Skeletal muscle tissue (tissue), 4 donors: ENCODE measurements around the gene CYP19A1. TPM values are rescaled to one million over a fixed set of nuclear protein-coding genes. Genes with fewer than 3 reads are reported as not detected.
"Not testable (repeated sequence)": the region's sequence is repeated elsewhere in the genome, so short reads cannot be mapped to it uniquely, and the experiment has no call there.

Experiments used
- H3K27ac ChIP-seq: one replicate; pipeline ENCODE4 v1.7.0; 2013; ENCODE audit warnings: mild to moderate bottlenecking, low read depth, low read length, inconsistent platforms
- H3K27me3 ChIP-seq, 3 donors: one replicate each; pipeline ENCODE4 v1.7.0; 2013; ENCODE audit warnings: low read length in 3 of 3; ENCODE audit not compliant: control insufficient read depth in 3 of 3, insufficient read depth in 3 of 3
- H3K36me3 ChIP-seq, 3 donors: one replicate each; pipeline ENCODE4 v1.7.0; 2013; ENCODE audit warnings: low read length in 3 of 3; ENCODE audit not compliant: control insufficient read depth in 3 of 3, insufficient read depth in 3 of 3
- H3K4me1 ChIP-seq, 3 donors: one replicate each; pipeline ENCODE4 v1.7.0; 2013; ENCODE audit warnings: low read length in 3 of 3, mild to moderate bottlenecking in 3 of 3; ENCODE audit not compliant: control insufficient read depth in 3 of 3, insufficient read depth in 3 of 3
- H3K4me3 ChIP-seq, 3 donors: one replicate each; pipeline ENCODE4 v1.7.0; 2013; ENCODE audit warnings: low read length in 3 of 3
- H3K9ac ChIP-seq, 3 donors: one replicate each; pipeline ENCODE4 v1.7.0; 2013; ENCODE audit warnings: low read length in 3 of 3, mild to moderate bottlenecking in 3 of 3, moderate library complexity in 2 of 3, low read depth in 1 of 3
- H3K9me3 ChIP-seq, 3 donors: one replicate each; pipeline ENCODE4 v1.7.0; 2013; ENCODE audit warnings: low read length in 3 of 3; ENCODE audit not compliant: control insufficient read depth in 3 of 3
- total RNA-seq: library from RNA; depleted of rRNA; stranded (reverse); fragments of >200 nt; gene quantifications from one replicate; pipeline ENCODE4 v1.2.3, GENCODE V29; 2014
- donor health status: Osteomylitis.

CYP19A1 gene
- total RNA-seq, 1 donor from 2014 or later: 0.52 TPM

- H3K4me1 ChIP-seq: peaks cover 25 to 27% (median 26%) of the 10 kb centered on the region in 3 donors
These were observed 144.9 kb downstream of the CYP19A1 start for GRCh38 chr15:51193526-51193925.

GRCh38 chr15:51192521-51193280 lies 145.7 kb downstream of the CYP19A1 start:
- Histone ChIP-seq H3K4me3 (no peak overlapping the region), H3K9me3 (no peaks in the 10 kb centered on the region), H3K27me3 (peaks cover 0 to 4% (median 0%) of the 10 kb centered on the region in 3 donors), H3K4me1 (peaks cover 25 to 27% (median 26%) of the 10 kb centered on the region in 3 donors), H3K9ac (peak overlapping the region in 1 of 3 donors; percentile 35), H3K27ac (peak overlapping the region; percentile 37), H3K36me3 (no peaks in the 10 kb centered on the region)

More at GRCh38 chr15:51193526-51193925, 144.9 kb downstream of the CYP19A1 start:
- Histone ChIP-seq H3K4me3 (no peak overlapping the region), H3K9ac (no peak overlapping the region), H3K36me3 (no peaks in the 10 kb centered on the region), H3K27me3 (peaks cover 0 to 4% (median 0%) of the 10 kb centered on the region in 3 donors), H3K27ac (peak overlapping the region; percentile 37), H3K9me3 (no peaks in the 10 kb centered on the region)

GRCh38 chr15:51191766-51192165 lies 146.6 kb downstream of the CYP19A1 start:
- peaks cover 25 to 28% (median 27%) of the 10 kb centered on the region in 3 donors for H3K4me1 ChIP-seq

GRCh38 chr15:51191072-51191670 lies 147.2 kb downstream of the CYP19A1 start:
- H3K9ac ChIP-seq: peak overlapping the region; percentile 70 to 76 (median 72)
- H3K4me1 ChIP-seq: peaks cover 25 to 30% (median 29%) of the 10 kb centered on the region in 3 donors

More at GRCh38 chr15:51191766-51192165, 146.6 kb downstream of the CYP19A1 start:
- H3K27ac ChIP-seq: peak overlapping the region; percentile 94
- no peaks in the 10 kb centered on the region for H3K36me3 ChIP-seq
- peaks cover 0 to 4% (median 0%) of the 10 kb centered on the region in 3 donors for H3K27me3 ChIP-seq
- no peaks in the 10 kb centered on the region for H3K9me3 ChIP-seq
- peak overlapping the region; percentile 70 to 76 (median 72) for H3K9ac ChIP-seq
- H3K4me3 ChIP-seq: peak overlapping the region; percentile 52 to 64 (median 63)

GRCh38 chr15:51190424-51191068 lies 147.8 kb downstream of the CYP19A1 start:
- Histone ChIP-seq H3K4me1 (peaks cover 25 to 31% (median 29%) of the 10 kb centered on the region in 3 donors), H3K27me3 (no peaks in the 10 kb centered on the region), H3K36me3 (no peaks in the 10 kb centered on the region), H3K9ac (peak overlapping the region in 1 of 3 donors; percentile 76), H3K9me3 (no peaks in the 10 kb centered on the region), H3K27ac (peak overlapping the region; percentile 94), H3K4me3 (peak overlapping the region in 1 of 3 donors; percentile 63)

More at GRCh38 chr15:51191072-51191670, 147.2 kb downstream of the CYP19A1 start:
- peak overlapping the region; percentile 52 to 64 (median 63) for H3K4me3 ChIP-seq
- no peaks in the 10 kb centered on the region for H3K9me3 ChIP-seq
- no peaks in the 10 kb centered on the region for H3K36me3 ChIP-seq
- peaks cover 0 to 4% (median 0%) of the 10 kb centered on the region in 3 donors for H3K27me3 ChIP-seq
- peak overlapping the region; percentile 94 for H3K27ac ChIP-seq

GRCh38 chr15:51189669-51190385 lies 148.6 kb downstream of the CYP19A1 start:
- Histone ChIP-seq H3K9ac (no peak overlapping the region), H3K4me1 (peaks cover 25 to 31% (median 29%) of the 10 kb centered on the region in 3 donors), H3K4me3 (no peak overlapping the region), H3K36me3 (no peaks in the 10 kb centered on the region), H3K27me3 (no peaks in the 10 kb centered on the region), H3K9me3 (no peaks in the 10 kb centered on the region), H3K27ac (peak overlapping the region; percentile 94)

GRCh38 chr15:51188791-51189190 lies 149.6 kb downstream of the CYP19A1 start:
- H3K27ac ChIP-seq, H3K9me3 ChIP-seq, H3K27me3 ChIP-seq, H3K36me3 ChIP-seq, H3K4me3 ChIP-seq, H3K9ac ChIP-seq: not testable (repeated sequence)
- H3K4me1 ChIP-seq: peaks cover 25 to 31% (median 29%) of the 10 kb centered on the region in 3 donors

GRCh38 chr15:51186891-51187290 lies 151.5 kb downstream of the CYP19A1 start:
- Histone ChIP-seq H3K9ac (no peak overlapping the region), H3K27me3 (no peaks in the 10 kb centered on the region), H3K36me3 (no peaks in the 10 kb centered on the region), H3K4me3 (no peak overlapping the region), H3K4me1 (peaks cover 19 to 27% (median 26%) of the 10 kb centered on the region in 3 donors), H3K27ac (no peak overlapping the region), H3K9me3 (no peaks in the 10 kb centered on the region)

- H3K4me3 ChIP-seq: no peak overlapping the region
- no peaks in the 10 kb centered on the region for H3K9me3 ChIP-seq
- H3K4me1 ChIP-seq: peaks cover 15 to 25% (median 21%) of the 10 kb centered on the region in 3 donors
- no peaks in the 10 kb centered on the region for H3K36me3 ChIP-seq
- no peak overlapping the region for H3K27ac ChIP-seq
- no peak overlapping the region for H3K9ac ChIP-seq
- H3K27me3 ChIP-seq: no peaks in the 10 kb centered on the region
These were observed 152.2 kb downstream of the CYP19A1 start for GRCh38 chr15:51186181-51186705.
